Spleen (tissue), 11 donors: ENCODE results near the gene LGI4. TPM values are rescaled to one million over a fixed set of nuclear protein-coding genes. Genes with fewer than 3 reads are reported as not detected.
"Not testable (repeated sequence)": the region's sequence is repeated elsewhere in the genome, so short reads cannot be mapped to it uniquely, and the experiment has no call there.

Experiments
- DNase-seq: peaks from one replicate; pipeline ENCODE4 v3.0.0-alpha.2; 2020
- H3K27ac ChIP-seq, 8 donors: fragments of 200-600 bp; sonication (generic) in 7 of 8; 1 replicate in 4 of 8; 2 replicates in 4 of 8; pipeline versions ENCODE4 v1.5.0 to v1.8.0; 2016 to 2021; ENCODE audit warnings: inconsistent platforms in 4 of 8, mild to moderate bottlenecking in 4 of 8, moderate library complexity in 1 of 8
- H3K27me3 ChIP-seq, 7 donors: fragments of 200-600 bp; sonication (generic) in 6 of 7; replicated peaks in 1 of 7; 1 replicate in 4 of 7; 2 replicates in 3 of 7; pipeline versions ENCODE4 v1.5.0 to v1.8.0; 2016 to 2021; ENCODE audit warnings: inconsistent platforms in 3 of 7, mild to moderate bottlenecking in 1 of 7
- H3K36me3 ChIP-seq, 6 donors: fragments of 200-600 bp; sonication (generic) in 5 of 6; 1 replicate in 4 of 6; 2 replicates in 2 of 6; pipeline versions ENCODE4 v1.5.0 to v1.8.0; 2016 to 2021; ENCODE audit warnings: inconsistent platforms in 2 of 6
- H3K4me1 ChIP-seq, 6 donors: fragments of 200-600 bp; sonication (generic) in 5 of 6; 1 replicate in 3 of 6; 2 replicates in 3 of 6; pipeline versions ENCODE4 v1.5.0 to v1.8.0; 2016 to 2021; ENCODE audit warnings: inconsistent platforms in 3 of 6
- H3K4me3 ChIP-seq, 8 donors: fragments of 200-600 bp; sonication (generic) in 7 of 8; 1 replicate in 4 of 8; 2 replicates in 4 of 8; pipeline versions ENCODE4 v1.5.0 to v1.8.0; 2016 to 2021; ENCODE audit warnings: inconsistent platforms in 4 of 8, mild to moderate bottlenecking in 4 of 8, moderate library complexity in 2 of 8
- H3K9me3 ChIP-seq, 8 donors: fragments of 200-600 bp; sonication (generic) in 7 of 8; 1 replicate in 4 of 8; 2 replicates in 4 of 8; pipeline versions ENCODE4 v1.5.0 to v1.8.0; 2016 to 2021; ENCODE audit warnings: inconsistent platforms in 4 of 8
- POLR2A ChIP-seq, 3 donors: fragments of 450-650 bp; IDR thresholded peaks; one replicate each; pipeline ENCODE4 v1.5.1; 2017; ENCODE audit warnings: antibody characterized with exemption in 3 of 3, mild to moderate bottlenecking in 1 of 3
- POLR2AphosphoS5 ChIP-seq, 3 donors: sonication (generic); formaldehyde crosslinking; IDR thresholded peaks; one replicate each; pipeline ENCODE4 v1.5.1; 2017; ENCODE audit warnings: antibody characterized with exemption in 3 of 3
- WGBS, 5 donors: extraction: QIAGEN DNeasy Blood & Tissue Kit in 3 of 5; methylation state at CpG; one replicate each; pipeline versions ENCODE4 v1.1.5 to v1.1.7; 2013 to 2018; 5-methylcytosine and 5-hydroxymethylcytosine counted together
- intact Hi-C: fragments of 100-400 bp; cut with DNase I; formaldehyde crosslinking; loops from one replicate; pipeline ENCODE4 v1.15.0; 2023; ENCODE audit warnings: low total_unique reads
- polyA plus RNA-seq, 3 donors: library from polyadenylated mRNA; stranded (reverse); fragments of 200-250 nt; gene quantifications; one replicate each; pipeline ENCODE4 v1.2.1, GENCODE V29; 2013
- total RNA-seq, 7 donors: library from RNA; depleted of rRNA in 3 of 7; stranded (reverse); fragments of >200 nt in 3 of 7; fragmentation: NEBNext Ultra II Directional in 4 of 7; extraction: Animal tissue kit (Norgen Biotek cat#: 25700) in 4 of 7; gene quantifications; one replicate each; pipeline versions ENCODE4 v1.1.0 to v1.2.1, GENCODE V29; 2016 to 2021
- TF ChIP-seq, protein P1 (sequence below), 11 experiments: fragments of 200-600 bp in 7 of 11; fragments of 450-650 bp in 4 of 11; sonication (generic) in 4 of 11; IDR thresholded peaks in 8 of 11; conservative IDR thresholded peaks in 3 of 11; 1 replicate in 7 of 11; 2 replicates in 4 of 11; pipeline versions ENCODE4 v1.4.0 to v1.8.0; 2016 to 2021; ENCODE audit warnings: antibody characterized with exemption in 11 of 11, inconsistent platforms in 4 of 11, mild to moderate bottlenecking in 1 of 11
- donor health status: healthy with polysubstance abuse.
- donor health status: DM: no; HTN: no; CAD: no; lungs with moderate emphysema.
- donor health status: DM: no; HTN: no; CAD: no.
- donor health status: Bipolar disorder and iron deficiency.
- donor health status: healthy.
- donor health status: DM: no; HTN: no; CAD: no.
- donor health status: DM: yes; HTN: yes; CAD: no.

The LGI4 gene
- total and polyA plus RNA-seq, 10 donors = 0.68 to 9.7 (median 1.6) TPM; not detected in 1

DNA sequence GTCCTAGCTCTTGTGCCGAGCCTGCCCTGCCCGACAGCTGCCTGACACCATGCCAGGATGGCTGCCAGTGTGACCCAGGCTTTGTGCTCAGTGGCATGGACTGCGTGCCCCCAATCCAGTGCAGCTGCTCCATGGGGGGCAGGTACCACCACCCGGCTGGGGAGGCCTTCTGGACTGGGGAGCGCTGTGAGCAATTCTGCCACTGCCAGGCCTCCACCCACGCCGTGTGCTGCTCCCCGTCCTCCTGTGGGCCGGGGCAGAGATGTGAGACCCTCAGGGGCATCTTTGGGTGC is 28.6 kb downstream of the LGI4 start:
- Histone ChIP-seq H3K27ac (no peak overlapping the region), H3K36me3 (no peaks in the 10 kb centered on the region), H3K9me3 (no peaks in the 10 kb centered on the region), H3K4me3 (no peak overlapping the region), H3K27me3 (peaks cover 0 to 10% (median 0%) of the 10 kb centered on the region in 7 donors), H3K4me1 (no peaks in the 10 kb centered on the region)
- WGBS, 5 donors = 87 to 95% (median 89%) methylated on average over 4 to 9 of the region's 9 CpGs
- no peak for DNase-seq
- intact Hi-C loops = no loop called here
- TF ChIP-seq, protein P1, sequence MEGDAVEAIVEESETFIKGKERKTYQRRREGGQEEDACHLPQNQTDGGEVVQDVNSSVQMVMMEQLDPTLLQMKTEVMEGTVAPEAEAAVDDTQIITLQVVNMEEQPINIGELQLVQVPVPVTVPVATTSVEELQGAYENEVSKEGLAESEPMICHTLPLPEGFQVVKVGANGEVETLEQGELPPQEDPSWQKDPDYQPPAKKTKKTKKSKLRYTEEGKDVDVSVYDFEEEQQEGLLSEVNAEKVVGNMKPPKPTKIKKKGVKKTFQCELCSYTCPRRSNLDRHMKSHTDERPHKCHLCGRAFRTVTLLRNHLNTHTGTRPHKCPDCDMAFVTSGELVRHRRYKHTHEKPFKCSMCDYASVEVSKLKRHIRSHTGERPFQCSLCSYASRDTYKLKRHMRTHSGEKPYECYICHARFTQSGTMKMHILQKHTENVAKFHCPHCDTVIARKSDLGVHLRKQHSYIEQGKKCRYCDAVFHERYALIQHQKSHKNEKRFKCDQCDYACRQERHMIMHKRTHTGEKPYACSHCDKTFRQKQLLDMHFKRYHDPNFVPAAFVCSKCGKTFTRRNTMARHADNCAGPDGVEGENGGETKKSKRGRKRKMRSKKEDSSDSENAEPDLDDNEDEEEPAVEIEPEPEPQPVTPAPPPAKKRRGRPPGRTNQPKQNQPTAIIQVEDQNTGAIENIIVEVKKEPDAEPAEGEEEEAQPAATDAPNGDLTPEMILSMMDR (IDR thresholded peaks at IDR 0.05 in 8 of 11, conservative IDR thresholded peaks at IDR 0.05 in 3 of 11) = no peak
- TF ChIP-seq POLR2AphosphoS5 (IDR thresholded peaks at IDR 0.05) = no peak
- TF ChIP-seq POLR2A (IDR thresholded peaks at IDR 0.05) = no peak

GRCh38 chr19:35105411-35106290 is 29.2 kb downstream of the LGI4 start:
- intact Hi-C loops = no loop called here
- peaks cover 0 to 10% (median 0%) of the 10 kb centered on the region in 7 donors for H3K27me3 ChIP-seq
- TF ChIP-seq, protein P1 (IDR thresholded peaks at IDR 0.05 in 8 of 11, conservative IDR thresholded peaks at IDR 0.05 in 3 of 11) = no peak
- TF ChIP-seq POLR2A (IDR thresholded peaks at IDR 0.05) (no peak), POLR2AphosphoS5 (IDR thresholded peaks at IDR 0.05) (no peak)
- no peaks in the 10 kb centered on the region for H3K9me3 ChIP-seq
- H3K4me1 ChIP-seq = no peaks in the 10 kb centered on the region
- H3K27ac ChIP-seq = no peak overlapping the region
- 80 to 89% (median 88%) methylated on average over 30 of the region's 30 CpGs for WGBS, 5 donors
- no peak overlapping the region for H3K4me3 ChIP-seq
- DNase-seq = no peak
- no peaks in the 10 kb centered on the region for H3K36me3 ChIP-seq

DNA sequence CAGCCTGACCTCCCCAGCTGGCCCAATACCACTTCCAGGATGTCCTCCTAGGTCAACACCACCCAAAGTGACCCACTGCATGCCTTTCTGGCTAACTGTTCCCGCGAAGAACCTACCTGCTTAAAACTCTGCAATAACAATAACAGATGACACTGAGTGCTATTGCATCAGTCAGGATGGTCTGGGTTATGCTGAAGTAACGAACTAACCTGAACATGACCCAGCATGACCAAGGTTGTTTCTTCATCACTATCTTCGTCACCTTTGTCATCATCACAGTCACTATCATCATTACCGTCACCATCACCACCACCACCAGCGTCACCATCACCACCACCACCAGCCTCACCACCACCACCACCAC is 29.8 kb downstream of the LGI4 start:
- intact Hi-C loops = no loop called here
- Histone ChIP-seq H3K4me1 (no peaks in the 10 kb centered on the region), H3K27ac (no peak overlapping the region), H3K36me3 (no peaks in the 10 kb centered on the region), H3K4me3 (no peak overlapping the region), H3K9me3 (no peaks in the 10 kb centered on the region), H3K27me3 (peaks cover 0 to 9% (median 0%) of the 10 kb centered on the region in 7 donors)
- TF ChIP-seq POLR2A (IDR thresholded peaks at IDR 0.05) (no peak), POLR2AphosphoS5 (IDR thresholded peaks at IDR 0.05) (no peak)
- 91 to 96% (median 94%) methylated on average over 6 of the region's 6 CpGs for WGBS, 5 donors
- DNase-seq = no peak

- TF ChIP-seq POLR2A (IDR thresholded peaks at IDR 0.05) (no peak), POLR2AphosphoS5 (IDR thresholded peaks at IDR 0.05) (no peak)
- TF ChIP-seq, protein P1 (IDR thresholded peaks at IDR 0.05 in 8 of 11, conservative IDR thresholded peaks at IDR 0.05 in 3 of 11) = no peak
Measured at GRCh38 chr19:35104361-35104760, 30.5 kb downstream of the LGI4 start.

GRCh38 chr19:35103614-35104013 is 31.2 kb downstream of the LGI4 start:
- H3K4me1 ChIP-seq, H3K27me3 ChIP-seq, DNase-seq, H3K9me3 ChIP-seq, H3K36me3 ChIP-seq, H3K4me3 ChIP-seq, intact Hi-C loops, H3K27ac ChIP-seq: not testable (repeated sequence)
- WGBS, 5 donors = 77 to 82% (median 79%) methylated on average over 10 of the region's 10 CpGs

More at GRCh38 chr19:35104361-35104760, 30.5 kb downstream of the LGI4 start:
- no peaks in the 10 kb centered on the region for H3K36me3 ChIP-seq
- H3K4me3 ChIP-seq = no peak overlapping the region
- no peak for DNase-seq
- H3K9me3 ChIP-seq = no peaks in the 10 kb centered on the region
- H3K27me3 ChIP-seq = peaks cover 0 to 2% (median 0%) of the 10 kb centered on the region in 7 donors
- 87 to 93% (median 90%) methylated on average over 8 to 11 of the region's 11 CpGs for WGBS, 5 donors
- intact Hi-C loops = no loop called here
- no peaks in the 10 kb centered on the region for H3K4me1 ChIP-seq
- H3K27ac ChIP-seq = no peak overlapping the region

- H3K36me3 ChIP-seq, H3K9me3 ChIP-seq, H3K4me1 ChIP-seq, H3K27me3 ChIP-seq, H3K27ac ChIP-seq, DNase-seq, H3K4me3 ChIP-seq, intact Hi-C loops: not testable (repeated sequence)
- WGBS, 5 donors = 94 to 98% (median 98%) methylated on average over 10 of the region's 10 CpGs
Measured at GRCh38 chr19:35101949-35102348, 32.9 kb downstream of the LGI4 start.
